ENCODE data around the gene ABCA2.

- TF ChIP-seq CTCF (IDR thresholded peaks at IDR 0.05) (no peak), EZH2 (IDR thresholded peaks at IDR 0.05) (no peak), EZH2phosphoT487 (IDR thresholded peaks at IDR 0.05) (no peak)
Observed at GRCh38 chr9:137001857-137002645, 26.0 kb downstream of the ABCA2 start.
